HepG2 (cell line): ENCODE results near the gene GIPC2. TPM values are rescaled to one million over a fixed set of nuclear protein-coding genes. Genes with fewer than 3 reads are reported as not detected.

Source experiments
- ATAC-seq: fragments of 200-7000 bp; cut with Tn5 transposase; 3 replicates; pipeline ENCODE4 v1.9.1; 2020; ENCODE audit warnings: mild to moderate bottlenecking, moderate library complexity
- BruUV-seq: library from RNA; stranded (reverse); fragments of 400-500 nt; replicated peaks from 2 replicates; lab custom pipeline; 2021; lab: Mats Ljungman, UMichigan
- CTCF ChIA-PET: fragments of 300-600 bp; formaldehyde crosslinking; extraction: SDS; loops from one replicate; lab custom pipeline; 2021; ENCODE audit warnings: low total read pairs, inconsistent platforms, low intra/inter-chr PET ratio; lab: Yijun Ruan, JAX
- POLR2A ChIA-PET: fragments of 350-600 bp; sonication (Branson Sonifier 250); formaldehyde crosslinking; loops from one replicate; lab custom pipeline; 2020; ENCODE audit warnings: antibody characterized with exemption, inconsistent platforms; lab: Yijun Ruan, JAX
- DNase-seq: peaks from one replicate; pipeline ENCODE4 v3.0.0-alpha.2; 2015; ENCODE audit warnings: low spot score
- FAIRE-seq: peaks from 3 replicates; lab custom pipeline; 2011; peaks lifted over from hg19 to GRCh38; lab: Jason Lieb, UNC
- H2AFZ ChIP-seq: one replicate; pipeline ENCODE4 v1.6.1; 2011; ENCODE audit warnings: low read length, inconsistent platforms
- H3K27ac ChIP-seq: fragments of 300-600 bp; 3 replicates; pipeline ENCODE4 v1.8.0; 2011; ENCODE audit warnings: mixed run types, mild to moderate bottlenecking, mixed read lengths, low read length, inconsistent platforms; ENCODE audit not compliant: insufficient read depth; ENCODE audit errors: extremely low read length
- H3K27me3 ChIP-seq, 2 experiments: fragments of 200-600 bp in 1 of 2; 2 replicates in 1 of 2; 3 replicates in 1 of 2; pipeline versions ENCODE4 v1.6.0 to v1.8.0; 2011; ENCODE audit warnings: low read length in 2 of 2, mild to moderate bottlenecking in 2 of 2, moderate library complexity in 2 of 2, inconsistent platforms in 1 of 2; ENCODE audit not compliant: insufficient read depth in 2 of 2, control insufficient read depth in 1 of 2
- H3K36me3 ChIP-seq, 2 experiments: fragments of 200-600 bp in 1 of 2; replicated peaks in 1 of 2; 2 replicates in 1 of 2; 3 replicates in 1 of 2; pipeline versions ENCODE4 v1.5.1 to v1.8.0; 2011; ENCODE audit warnings: low read length in 2 of 2, inconsistent platforms in 1 of 2; ENCODE audit not compliant: insufficient read depth in 2 of 2, control insufficient read depth in 1 of 2
- H3K4me1 ChIP-seq: 2 replicates; pipeline ENCODE4 v1.5.1; 2012; ENCODE audit warnings: low read length, inconsistent platforms; ENCODE audit not compliant: insufficient read depth
- H3K4me2 ChIP-seq: 2 replicates; pipeline ENCODE4 v1.6.0; 2011; ENCODE audit warnings: low read depth, low read length, inconsistent platforms
- H3K4me3 ChIP-seq, 3 experiments: fragments of 200-600 bp in 1 of 3; sonication (generic), shearing (Covaris generic) in 1 of 3; replicated peaks in 1 of 3; 2 replicates each; pipeline ENCODE4 v1.5.1; 2011 to 2016; ENCODE audit warnings: low read length in 3 of 3, inconsistent platforms in 2 of 3, low read depth in 2 of 3, mild to moderate bottlenecking in 2 of 3, control low read depth in 1 of 3, mixed read lengths in 1 of 3; ENCODE audit not compliant: insufficient read depth in 1 of 3
- H3K79me2 ChIP-seq: one replicate; pipeline ENCODE4 v1.6.1; 2011; ENCODE audit warnings: low read length, inconsistent platforms; ENCODE audit not compliant: insufficient read depth
- H3K9ac ChIP-seq: 2 replicates; pipeline ENCODE4 v1.6.0; 2011; ENCODE audit warnings: mild to moderate bottlenecking, low read depth, low read length, inconsistent platforms; ENCODE audit not compliant: insufficient read depth
- H3K9me3 ChIP-seq: 2 replicates; pipeline ENCODE4 v1.5.1; 2012; ENCODE audit warnings: mild to moderate bottlenecking, low read length
- H4K20me1 ChIP-seq: 2 replicates; pipeline ENCODE4 v1.6.0; 2011; ENCODE audit warnings: inconsistent platforms, mild to moderate bottlenecking, low read length, moderate library complexity; ENCODE audit not compliant: insufficient read depth
- ADNP ChIP-seq: sonication (generic); formaldehyde crosslinking; IDR thresholded peaks from 2 replicates; pipeline ENCODE4 v1.4.0; 2020; ENCODE audit warnings: missing genetic modification reagents
- CEBPG ChIP-seq: IDR thresholded peaks from 2 replicates; pipeline ENCODE4 v1.6.1; 2016
- DRAP1 ChIP-seq: IDR thresholded peaks from 2 replicates; pipeline ENCODE4 v1.6.1; 2016; ENCODE audit warnings: missing genetic modification reagents, missing compliant biosample characterization
- EHMT2 ChIP-seq: fragments of 200-600 bp; sonication (generic); IDR thresholded peaks from 2 replicates; pipeline ENCODE4 v1.7.0; 2017; ENCODE audit warnings: antibody characterized with exemption, low read depth, low read length, borderline replicate concordance
- NCOA1 ChIP-seq: sonication (generic); formaldehyde crosslinking; IDR thresholded peaks from 2 replicates; pipeline ENCODE4 v1.9.0; 2021; ENCODE audit warnings: missing genetic modification reagents
- NFAT5 ChIP-seq: sonication (generic); formaldehyde crosslinking; IDR thresholded peaks from 2 replicates; pipeline ENCODE4 v1.4.0; 2020; ENCODE audit warnings: missing genetic modification reagents
- TCF7L2 ChIP-seq: IDR thresholded peaks from 2 replicates; pipeline ENCODE4 v1.6.1; 2011; ENCODE audit warnings: mild to moderate bottlenecking, low read depth, low read length, moderate library complexity
- ZNF264 ChIP-seq: sonication (generic); formaldehyde crosslinking; IDR thresholded peaks from 2 replicates; pipeline ENCODE4 v1.4.0; 2020; ENCODE audit warnings: missing genetic modification reagents
- ZNF512 ChIP-seq: sonication (generic); formaldehyde crosslinking; IDR thresholded peaks from 2 replicates; pipeline ENCODE4 v1.4.0; 2020; ENCODE audit warnings: mild to moderate bottlenecking, missing genetic modification reagents
- ZNF543 ChIP-seq: sonication (generic); formaldehyde crosslinking; IDR thresholded peaks from 2 replicates; pipeline ENCODE4 v1.4.0; 2020; ENCODE audit warnings: mild to moderate bottlenecking, missing genetic modification reagents
- ZNF580 ChIP-seq: IDR thresholded peaks from 2 replicates; pipeline ENCODE4 v1.6.1; 2016; ENCODE audit warnings: low read depth, borderline replicate concordance
- ZNF629 ChIP-seq: sonication (generic); formaldehyde crosslinking; conservative IDR thresholded peaks from 2 replicates; pipeline ENCODE4 v1.5.0; 2020; ENCODE audit warnings: missing genetic modification reagents
- WGBS: methylation state at CpG from one replicate; pipeline ENCODE4 v1.1.6; 2017; ENCODE audit warnings: low lambda C conversion rate; 5-methylcytosine and 5-hydroxymethylcytosine counted together
- in situ Hi-C: cut with HindIII; loops from 2 replicates; pipeline ENCODE4 v1.10.0; 2017; ENCODE audit warnings: low pct_unique_long_range_greater_than_20kb; ENCODE audit not compliant: extremely low pct_ligation_motif_present
- intact Hi-C: fragments of 100-400 bp; cut with micrococcal nuclease; formaldehyde crosslinking; loops from one replicate; pipeline ENCODE4 v1.10.0; 2022; ENCODE audit not compliant: unreplicated experiment
- polyA plus RNA-seq, 8 experiments: library from polyadenylated mRNA; depleted of rRNA in 3 of 8; stranded (reverse) in 7 of 8; unstranded in 1 of 8; fragments of >200 nt; fragmentation: Illumina TruSeq in 4 of 8; extraction: Trizol in 4 of 8; gene quantifications; 2 replicates each; pipeline versions ENCODE4 v1.2.1 to v1.2.3, GENCODE V29; 2011 to 2016; ENCODE audit warnings: low read depth in 4 of 8, missing spikeins in 1 of 8, mixed read lengths in 1 of 8; ENCODE audit not compliant: insufficient read depth in 1 of 8
- total RNA-seq, 5 experiments: library from RNA; depleted of rRNA; stranded (reverse); fragments of >200 nt; fragmentation: Illumina TruSeq; extraction: Trizol; gene quantifications; 2 replicates each; pipeline ENCODE4 v1.2.3, GENCODE V29; 2016; ENCODE audit warnings: low read depth in 1 of 5

GIPC2 gene
- total and polyA plus RNA-seq, 2 of the 13 experiments (the other 11 are each of a cell fraction or from before 2014, with no cell fraction given), result 6.1 to 21.6 TPM

- no peaks in the 10 kb centered on the region for H4K20me1 ChIP-seq
- H3K36me3 ChIP-seq, result no peaks in the 10 kb centered on the region
- ChIA-PET POLR2A (no interaction called here), CTCF (no interaction called here)
- H3K9ac ChIP-seq, result no peak overlapping the region
- BruUV-seq, result no TSS peak
- TF ChIP-seq NFAT5, result no peak
- TF ChIP-seq ZNF512, result no peak
- no peak for TF ChIP-seq ZNF543
- no peak for TF ChIP-seq ZNF580 (CRISPR knock-in tag)
- TF ChIP-seq CEBPG (CRISPR knock-in tag), result no peak
- no peak for TF ChIP-seq ADNP (CRISPR knock-in tag)
- TF ChIP-seq DRAP1 (CRISPR knock-in tag), result no peak
- no peak for TF ChIP-seq ZNF264 (CRISPR knock-in tag)
- TF ChIP-seq ZNF629 (CRISPR knock-in tag), result no peak
- no peak for TF ChIP-seq EHMT2
- no peak for TF ChIP-seq TCF7L2
- TF ChIP-seq NCOA1, result no peak
- FAIRE-seq, result no peak
- H3K4me2 ChIP-seq, result no peak overlapping the region
- no peaks in the 10 kb centered on the region for H3K4me1 ChIP-seq
- DNase-seq, result no peak
- H3K79me2 ChIP-seq, result no peaks in the 10 kb centered on the region
- no peak for ATAC-seq
- H3K27ac ChIP-seq, result no peak overlapping the region
- no peaks in the 10 kb centered on the region; a peak in 1 of 5 replicates for H3K27me3 ChIP-seq
- in situ Hi-C loops (no loop called here), intact Hi-C loops (no loop called here)
- no peak overlapping the region for H2AFZ ChIP-seq
- H3K9me3 ChIP-seq, result no peaks in the 10 kb centered on the region
- no peak overlapping the region for H3K4me3 ChIP-seq
- WGBS, result 48% methylated on average over 4 of the region's 4 CpGs
Measured at GRCh38 chr1:78029793-78030192, 16.0 kb upstream of the GIPC2 start.
